GM23338 (cell line): ENCODE results near the gene VSIG10. TPM values are rescaled to one million over a fixed set of nuclear protein-coding genes. Genes with fewer than 3 reads are reported as not detected.

Experiments
- ATAC-seq: fragments of 200-7000 bp; cut with Tn5 transposase; 3 replicates; pipeline ENCODE4 v1.9.1; 2020
- DNase-seq: peaks from one replicate; pipeline ENCODE4 v3.0.0-alpha.2; 2015; ENCODE audit warnings: low spot score
- H2AFZ ChIP-seq: fragments of 200-600 bp; sonication (generic); 2 replicates; pipeline ENCODE4 v1.8.0; 2016; ENCODE audit warnings: antibody characterized with exemption, mild to moderate bottlenecking, moderate library complexity
- H3F3A ChIP-seq: fragments of 200-600 bp; sonication (generic); replicated peaks from 2 replicates; pipeline ENCODE4 v1.8.0; 2017; ENCODE audit warnings: antibody characterized with exemption, mixed run types, low read depth
- H3K27ac ChIP-seq: fragments of 200-600 bp; sonication (generic); 2 replicates; pipeline ENCODE4 v1.6.1; 2016; ENCODE audit warnings: low read depth
- H3K27me3 ChIP-seq: fragments of 200-600 bp; sonication (generic); 2 replicates; pipeline ENCODE4 v1.8.0; 2016; ENCODE audit warnings: mild to moderate bottlenecking, mixed run types, moderate library complexity; ENCODE audit not compliant: insufficient read depth
- H3K36me3 ChIP-seq: fragments of 200-600 bp; sonication (generic); 2 replicates; pipeline ENCODE4 v1.8.0; 2016; ENCODE audit warnings: mild to moderate bottlenecking; ENCODE audit not compliant: insufficient read depth
- H3K4me1 ChIP-seq: fragments of 200-600 bp; sonication (generic); 2 replicates; pipeline ENCODE4 v1.8.0; 2016; ENCODE audit warnings: mild to moderate bottlenecking, moderate library complexity; ENCODE audit not compliant: insufficient read depth
- H3K4me2 ChIP-seq: fragments of 200-600 bp; sonication (generic); 2 replicates; pipeline ENCODE4 v1.7.1; 2017; ENCODE audit warnings: mixed run types
- H3K4me3 ChIP-seq: fragments of 200-600 bp; sonication (generic); 2 replicates; pipeline ENCODE4 v1.6.1; 2016; ENCODE audit warnings: mixed run types
- H3K79me2 ChIP-seq: fragments of 200-600 bp; sonication (generic); replicated peaks from 2 replicates; pipeline ENCODE4 v1.8.0; 2017; ENCODE audit warnings: mild to moderate bottlenecking; ENCODE audit not compliant: insufficient read depth
- H3K9me2 ChIP-seq: fragments of 200-600 bp; sonication (generic); 2 replicates; pipeline ENCODE4 v1.8.0; 2017; ENCODE audit not compliant: insufficient read depth
- H4K20me1 ChIP-seq: fragments of 200-600 bp; sonication (generic); replicated peaks from 2 replicates; pipeline ENCODE4 v1.8.0; 2017; ENCODE audit warnings: mild to moderate bottlenecking; ENCODE audit not compliant: insufficient read depth
- H3K27ac Mint-ChIP-seq: 2 replicates; pipeline ENCODE4 v1.8.0; 2020; ENCODE audit warnings: inconsistent platforms, mild to moderate bottlenecking, moderate library complexity, mixed read lengths
- H3K27me3 Mint-ChIP-seq: 3 replicates; pipeline ENCODE4 v1.8.0; 2022; ENCODE audit warnings: low read depth, mild to moderate bottlenecking, moderate library complexity, mixed read lengths, inconsistent platforms; ENCODE audit not compliant: insufficient read depth, poor library complexity
- H3K36me3 Mint-ChIP-seq: 3 replicates; pipeline ENCODE4 v1.8.0; 2021; ENCODE audit warnings: low read depth, mild to moderate bottlenecking, inconsistent platforms, moderate library complexity, mixed read lengths
- H3K4me1 Mint-ChIP-seq: 3 replicates; pipeline ENCODE4 v1.8.0; 2020; ENCODE audit warnings: mild to moderate bottlenecking, inconsistent platforms, mixed read lengths
- H3K4me3 Mint-ChIP-seq: 3 replicates; pipeline ENCODE4 v1.8.0; 2021; ENCODE audit warnings: moderate library complexity, mild to moderate bottlenecking, inconsistent platforms, mixed read lengths
- H3K9me3 Mint-ChIP-seq: 3 replicates; pipeline ENCODE4 v1.8.0; 2020; ENCODE audit warnings: moderate library complexity, mild to moderate bottlenecking, inconsistent platforms, mixed read lengths
- CTCF ChIP-seq, 2 experiments: fragments of 200-600 bp in 1 of 2; sonication (generic) in 1 of 2; conservative IDR thresholded peaks; 2 replicates each; pipeline versions ENCODE4 v1.5.1 to v1.6.1; 2016 to 2017; ENCODE audit warnings: antibody characterized with exemption in 2 of 2, low read depth in 2 of 2, mild to moderate bottlenecking in 2 of 2, moderate library complexity in 1 of 2
- EZH2 ChIP-seq: fragments of 200-600 bp; sonication (generic); IDR thresholded peaks from one replicate; pipeline ENCODE4 v1.8.0; 2017; ENCODE audit warnings: antibody characterized with exemption, mild to moderate bottlenecking, low read depth; ENCODE audit not compliant: unreplicated experiment
- EZH2phosphoT487 ChIP-seq: fragments of 200-600 bp; sonication (generic); IDR thresholded peaks from one replicate; pipeline ENCODE4 v1.8.1; 2018; ENCODE audit warnings: antibody characterized with exemption; ENCODE audit not compliant: unreplicated experiment
- POLR2AphosphoS5 ChIP-seq: IDR thresholded peaks from 2 replicates; pipeline ENCODE4 v1.6.1; 2016; ENCODE audit warnings: antibody characterized with exemption, low read depth
- REST ChIP-seq: IDR thresholded peaks from one replicate; pipeline ENCODE4 v1.6.1; 2018; ENCODE audit warnings: antibody characterized with exemption; ENCODE audit not compliant: unreplicated experiment
- STAT1 ChIP-seq: IDR thresholded peaks from one replicate; pipeline ENCODE4 v1.6.1; 2016; ENCODE audit warnings: antibody characterized with exemption; ENCODE audit not compliant: unreplicated experiment
- ZNF114 ChIP-seq: fragments of 250-450 bp; sonication (Bioruptor Pico); IDR thresholded peaks from 2 replicates; pipeline ENCODE4 v1.5.0; 2020; ENCODE audit warnings: mild to moderate bottlenecking, moderate library complexity
- ZNF462 ChIP-seq: fragments of 250-450 bp; sonication (Bioruptor Pico); IDR thresholded peaks from 2 replicates; pipeline ENCODE4 v1.5.0; 2020; ENCODE audit warnings: mild to moderate bottlenecking, moderate library complexity
- polyA plus RNA-seq: library from polyadenylated mRNA; unstranded; fragments of >200 nt; fragmentation: Nextera tagmentation; extraction: Ambion mirVana; gene quantifications from 2 replicates; pipeline ENCODE4 v1.2.1, GENCODE V29; 2016
- total RNA-seq: library from RNA; depleted of rRNA; stranded (reverse); fragments of >200 nt; shearing (Covaris generic); gene quantifications from 2 replicates; pipeline ENCODE4 v1.2.3, GENCODE V29; 2014

Gene VSIG10
- total and polyA plus RNA-seq, 2 experiments from 2014 or later, result 52.1 to 98.5 TPM

- Mint-ChIP-seq H3K36me3 (peaks cover 43% of the 10 kb centered on the region), H3K4me3 (peak overlapping the region; percentile 87), H3K27me3 (peaks cover 24% of the 10 kb centered on the region), H3K9me3 (peaks cover 4% of the 10 kb centered on the region; the same call in 1 of the 3 replicates), H3K27ac (peak overlapping the region; percentile 98), H3K4me1 (peaks cover 47% of the 10 kb centered on the region)
- Histone ChIP-seq H3K36me3 (peaks cover 4% of the 10 kb centered on the region; the same call in 1 of the 2 replicates), H3K27ac (peak overlapping the region; percentile 22; the same call in 1 of the 2 replicates), H3K4me2 (peak overlapping the region; percentile 82), H3K79me2 (peaks cover 18% of the 10 kb centered on the region), H3K4me3 (peak overlapping the region; percentile 71), H3K4me1 (peaks cover 28% of the 10 kb centered on the region), H3K9me2 (no peaks in the 10 kb centered on the region), H3F3A (peaks cover 22% of the 10 kb centered on the region), H2AFZ (no peak overlapping the region), H4K20me1 (no peaks in the 10 kb centered on the region), H3K27me3 (no peaks in the 10 kb centered on the region)
- ATAC-seq (no peak), DNase-seq (no peak)
- TF ChIP-seq ZNF114 (CRISPR knock-in tag) (no peak), REST (no peak), CTCF (conservative IDR thresholded peaks at IDR 0.05; ENCODE audit: low read depth in 2 of 2) (no peak), EZH2phosphoT487 (no peak), ZNF462 (CRISPR knock-in tag) (no peak), STAT1 (no peak), POLR2AphosphoS5 (peak; percentile 16; the same call in 1 of the 2 replicates), EZH2 (no peak)
These were observed 40.0 kb downstream of the VSIG10 start for GRCh38 chr12:118063576-118064391.
